Osteocyte (in vitro differentiated cells): ENCODE results near the gene ZMIZ1. TPM values are rescaled to one million over a fixed set of nuclear protein-coding genes. Genes with fewer than 3 reads are reported as not detected.

ENCODE experiments used
- DNase-seq: peaks from one replicate; pipeline ENCODE4 v3.0.0; 2021; ENCODE audit warnings: mixed read lengths; ENCODE audit not compliant: unreplicated experiment; ENCODE audit errors: extremely low spot score
- H3K27ac Mint-ChIP-seq: one replicate; pipeline ENCODE4 v1.8.0; 2021; ENCODE audit warnings: mild to moderate bottlenecking, mixed read lengths; ENCODE audit not compliant: unreplicated experiment
- H3K27me3 Mint-ChIP-seq: one replicate; pipeline ENCODE4 v1.8.0; 2021; ENCODE audit warnings: mixed read lengths; ENCODE audit not compliant: unreplicated experiment
- H3K36me3 Mint-ChIP-seq: one replicate; pipeline ENCODE4 v1.8.0; 2021; ENCODE audit warnings: mixed read lengths; ENCODE audit not compliant: unreplicated experiment
- H3K4me1 Mint-ChIP-seq: one replicate; pipeline ENCODE4 v1.8.0; 2021; ENCODE audit warnings: mixed read lengths; ENCODE audit not compliant: unreplicated experiment
- H3K4me3 Mint-ChIP-seq: one replicate; pipeline ENCODE4 v1.8.0; 2021; ENCODE audit warnings: mild to moderate bottlenecking, moderate library complexity, mixed read lengths; ENCODE audit not compliant: unreplicated experiment
- H3K9me3 Mint-ChIP-seq: one replicate; pipeline ENCODE4 v1.8.0; 2021; ENCODE audit warnings: mixed read lengths; ENCODE audit not compliant: unreplicated experiment
- total RNA-seq: library from RNA; stranded (reverse); gene quantifications from 2 replicates; pipeline ENCODE4 v1.2.1, GENCODE V29; 2021
- TF ChIP-seq, protein P1 (sequence below): fragments of 200-600 bp; sonication (generic); IDR thresholded peaks from 2 replicates; pipeline ENCODE4 v1.5.0; 2021; ENCODE audit warnings: antibody characterized with exemption, mild to moderate bottlenecking, moderate library complexity

The ZMIZ1 gene
- total RNA-seq, 1 donor from 2014 or later: 90.5 TPM

DNA sequence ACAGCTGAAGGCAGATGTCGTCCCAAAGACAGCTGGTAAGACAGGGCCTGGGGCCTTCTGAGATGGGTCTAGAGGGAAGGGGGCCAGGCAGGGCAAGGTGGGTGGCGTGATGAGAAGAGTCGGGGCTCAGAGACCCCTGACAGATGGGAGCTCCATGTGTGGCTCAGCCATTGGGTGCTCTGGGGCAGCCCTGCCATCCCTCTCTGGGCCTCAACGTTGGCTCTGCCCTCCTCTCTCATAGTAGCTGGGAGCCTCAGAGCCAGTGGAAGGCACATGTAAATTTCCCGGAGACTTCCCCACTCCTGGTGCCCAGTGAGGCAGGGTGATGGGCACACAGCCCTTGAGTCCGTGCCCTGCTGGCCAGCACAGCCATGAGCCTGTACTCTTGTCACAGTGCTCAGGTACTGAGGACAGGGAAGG is 280.3 kb downstream of the ZMIZ1 start:
- Mint-ChIP-seq H3K4me3 (peak overlapping the region; percentile 77), H3K27me3 (no peaks in the 10 kb centered on the region), H3K4me1 (peaks cover 17% of the 10 kb centered on the region), H3K27ac (peak overlapping the region; percentile 81), H3K36me3 (peaks cover 24% of the 10 kb centered on the region), H3K9me3 (no peaks in the 10 kb centered on the region)
- peak; percentile 66 for DNase-seq
- TF ChIP-seq, protein P1, sequence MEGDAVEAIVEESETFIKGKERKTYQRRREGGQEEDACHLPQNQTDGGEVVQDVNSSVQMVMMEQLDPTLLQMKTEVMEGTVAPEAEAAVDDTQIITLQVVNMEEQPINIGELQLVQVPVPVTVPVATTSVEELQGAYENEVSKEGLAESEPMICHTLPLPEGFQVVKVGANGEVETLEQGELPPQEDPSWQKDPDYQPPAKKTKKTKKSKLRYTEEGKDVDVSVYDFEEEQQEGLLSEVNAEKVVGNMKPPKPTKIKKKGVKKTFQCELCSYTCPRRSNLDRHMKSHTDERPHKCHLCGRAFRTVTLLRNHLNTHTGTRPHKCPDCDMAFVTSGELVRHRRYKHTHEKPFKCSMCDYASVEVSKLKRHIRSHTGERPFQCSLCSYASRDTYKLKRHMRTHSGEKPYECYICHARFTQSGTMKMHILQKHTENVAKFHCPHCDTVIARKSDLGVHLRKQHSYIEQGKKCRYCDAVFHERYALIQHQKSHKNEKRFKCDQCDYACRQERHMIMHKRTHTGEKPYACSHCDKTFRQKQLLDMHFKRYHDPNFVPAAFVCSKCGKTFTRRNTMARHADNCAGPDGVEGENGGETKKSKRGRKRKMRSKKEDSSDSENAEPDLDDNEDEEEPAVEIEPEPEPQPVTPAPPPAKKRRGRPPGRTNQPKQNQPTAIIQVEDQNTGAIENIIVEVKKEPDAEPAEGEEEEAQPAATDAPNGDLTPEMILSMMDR: no peak

DNA sequence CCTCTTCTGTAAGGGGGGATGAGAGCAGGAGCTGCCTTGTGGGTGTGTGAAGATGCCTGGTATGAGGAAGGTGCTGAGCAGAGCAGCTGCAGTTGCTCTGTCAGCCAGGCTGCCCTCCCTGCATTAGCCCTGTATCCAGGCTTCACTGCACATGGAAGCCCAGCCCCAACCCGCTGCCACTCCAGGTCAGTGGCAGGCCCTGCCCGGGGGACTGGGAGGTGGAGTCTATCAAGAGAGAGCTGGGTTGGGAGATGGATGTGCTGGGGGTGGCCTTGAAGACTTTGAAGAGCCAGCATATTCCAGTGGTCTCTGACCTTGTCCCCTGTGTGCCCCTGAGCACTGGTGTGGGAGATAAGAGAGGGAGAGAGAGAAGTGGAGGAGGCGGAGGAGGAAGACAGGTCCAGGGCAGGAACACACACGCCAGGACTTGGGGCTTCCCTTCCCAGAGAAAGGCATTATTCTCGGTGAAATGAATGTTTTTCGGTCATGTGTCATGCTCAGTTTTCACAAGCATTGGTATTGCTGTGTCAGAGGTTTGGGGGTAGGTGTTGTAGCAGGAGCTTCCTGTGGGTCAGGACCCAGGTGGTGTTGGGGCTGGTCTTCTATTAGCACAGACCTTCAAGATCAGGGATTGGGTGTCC is 281.1 kb downstream of the ZMIZ1 start:
- H3K36me3 Mint-ChIP-seq: peaks cover 31% of the 10 kb centered on the region
- H3K27ac Mint-ChIP-seq: no peak overlapping the region
- no peaks in the 10 kb centered on the region for H3K27me3 Mint-ChIP-seq
- peak; percentile 70 for DNase-seq
- no peak overlapping the region for H3K4me3 Mint-ChIP-seq
- H3K4me1 Mint-ChIP-seq: peaks cover 17% of the 10 kb centered on the region
- TF ChIP-seq, protein P1: no peak
- no peaks in the 10 kb centered on the region for H3K9me3 Mint-ChIP-seq

DNA sequence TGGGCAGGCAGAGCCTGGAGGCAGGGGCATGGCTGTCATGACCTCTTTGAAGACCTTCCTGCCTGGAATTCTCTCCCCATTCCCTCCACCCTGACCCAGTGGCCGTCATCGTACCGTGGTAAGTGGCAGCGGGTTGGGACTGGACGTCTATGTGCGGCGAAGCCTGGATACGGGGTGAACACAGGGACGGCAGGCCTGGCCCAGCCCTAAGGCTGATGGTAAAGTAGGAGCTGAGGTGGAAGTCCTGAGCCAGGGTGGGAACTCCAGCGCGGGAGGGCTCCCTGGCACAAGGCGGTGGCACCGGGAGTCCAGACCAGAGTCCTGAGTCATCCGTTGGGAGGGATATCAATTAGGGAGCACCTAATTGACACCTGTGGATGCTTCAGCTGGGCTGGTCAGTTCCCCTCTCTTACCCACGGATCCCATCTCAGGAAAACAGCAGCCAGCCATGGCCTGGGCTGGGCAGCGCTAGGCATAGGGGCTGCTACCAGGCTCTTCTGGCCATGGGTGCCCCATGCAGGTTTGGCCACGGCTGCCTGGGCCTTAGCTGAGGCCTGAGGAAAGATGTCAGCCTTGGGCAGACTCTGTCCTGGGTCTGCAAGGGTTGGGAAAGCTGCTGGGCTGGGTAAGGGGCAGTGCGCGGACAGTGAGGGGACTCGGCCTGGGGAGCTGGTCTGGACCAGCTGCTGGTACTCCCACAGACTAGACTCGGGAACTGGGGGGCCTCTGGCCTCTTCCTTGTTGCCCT is 281.8 kb downstream of the ZMIZ1 start:
- peaks cover 17% of the 10 kb centered on the region for H3K4me1 Mint-ChIP-seq
- H3K4me3 Mint-ChIP-seq: no peak overlapping the region
- no peak overlapping the region for H3K27ac Mint-ChIP-seq
- DNase-seq: peak; percentile 81
- no peaks in the 10 kb centered on the region for H3K9me3 Mint-ChIP-seq
- no peaks in the 10 kb centered on the region for H3K27me3 Mint-ChIP-seq
- TF ChIP-seq, protein P1: no peak
- H3K36me3 Mint-ChIP-seq: peaks cover 37% of the 10 kb centered on the region

DNA sequence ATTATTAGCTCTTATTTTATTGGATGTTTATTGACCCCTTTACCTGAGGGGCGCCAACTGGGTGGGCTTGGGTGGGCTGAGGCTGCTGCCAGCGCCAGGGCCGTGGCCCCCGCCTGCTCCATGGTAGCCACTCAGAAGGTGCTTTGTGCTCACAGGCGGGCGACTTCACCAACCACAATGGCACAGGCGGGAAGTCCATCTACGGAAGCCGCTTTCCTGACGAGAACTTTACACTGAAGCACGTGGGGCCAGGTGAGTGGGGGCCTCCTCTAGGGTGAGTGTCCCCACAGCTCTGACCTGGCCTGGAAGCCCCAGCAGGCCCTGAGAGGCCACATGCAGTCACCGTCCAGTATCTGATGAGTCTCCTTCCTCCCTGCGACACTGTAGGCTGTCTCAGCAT is 282.6 kb downstream of the ZMIZ1 start:
- TF ChIP-seq, protein P1: no peak
- Mint-ChIP-seq H3K9me3 (no peaks in the 10 kb centered on the region), H3K27me3 (no peaks in the 10 kb centered on the region), H3K4me3 (no peak overlapping the region), H3K27ac (no peak overlapping the region), H3K36me3 (peaks cover 41% of the 10 kb centered on the region), H3K4me1 (peaks cover 17% of the 10 kb centered on the region)
- peak; percentile 72 for DNase-seq
